Stimulated activated CD4-positive, alpha-beta T cell treated with anti-CD3 and anti-CD28 coated beads, TNF-alpha, amount 100 ng/mL, for 48 hours (primary cell): ENCODE data around the gene KLF14.
"Not testable (repeated sequence)": the region's sequence is repeated elsewhere in the genome, so short reads cannot be mapped to it uniquely, and the experiment has no call there.

ENCODE experiments used
- DNase-seq, 3 donors: peaks; one replicate each; pipeline ENCODE4 v3.0.0-alpha.2; 2020; ENCODE audit warnings: low read depth in 3 of 3

Gene KLF14

DNA sequence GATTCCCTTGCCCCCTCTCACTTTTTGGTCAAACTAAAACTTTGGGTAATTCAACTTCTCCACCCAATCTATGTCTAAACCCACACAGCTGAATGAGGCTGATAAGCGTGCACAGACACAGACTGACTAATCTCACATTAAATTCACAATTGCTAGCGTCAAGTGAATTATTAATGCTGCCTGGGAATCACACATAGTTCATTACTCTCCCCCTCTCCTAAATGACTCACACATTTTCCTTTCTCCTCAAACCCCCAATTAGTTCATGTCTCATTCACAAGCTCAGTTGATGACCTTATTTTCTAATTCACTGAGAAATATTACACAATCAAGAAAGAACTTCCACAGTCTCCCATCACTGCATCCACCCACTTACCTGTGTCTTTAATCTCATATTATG lies 14.5 kb downstream of the KLF14 start:
- DNase-seq: no peak

DNA sequence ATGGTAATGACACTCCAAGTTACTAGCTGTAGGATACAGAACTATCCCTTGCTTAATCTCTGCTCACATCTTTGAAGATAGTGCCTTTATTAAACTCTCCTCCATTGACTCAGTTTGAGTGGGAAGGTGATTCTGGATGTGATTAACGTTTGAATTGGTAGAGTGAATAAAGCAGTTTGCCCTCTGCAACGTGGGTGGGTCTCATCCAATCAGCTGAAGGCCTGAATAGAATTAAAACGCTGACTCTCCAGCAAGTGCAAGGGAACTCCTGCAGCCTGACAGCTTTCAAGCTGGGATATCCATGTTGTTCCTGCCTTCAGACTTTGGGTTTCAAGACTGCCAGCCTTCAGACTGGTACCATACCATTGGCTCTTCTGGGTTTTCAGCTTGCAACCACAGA lies 21.6 kb downstream of the KLF14 start:
- no peak for DNase-seq

DNA sequence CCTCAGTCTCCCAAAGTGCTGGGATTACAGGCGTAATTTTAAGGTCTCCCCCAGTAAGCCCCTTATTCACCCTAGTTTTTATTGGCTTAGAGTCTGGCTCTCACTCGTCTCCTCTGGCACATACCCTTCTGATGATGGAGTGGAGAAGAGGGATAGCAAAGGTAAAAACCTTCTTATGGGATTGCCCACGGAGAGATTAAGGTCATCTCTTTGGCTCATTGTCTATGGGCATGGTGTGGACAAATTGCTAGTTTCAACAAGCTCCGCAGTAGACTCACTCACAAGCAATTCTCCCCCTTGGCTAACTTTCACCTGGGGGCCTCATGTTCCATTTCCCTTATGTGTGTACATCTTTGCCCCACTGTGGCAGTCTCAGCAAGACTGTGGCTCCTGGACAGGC lies 25.2 kb downstream of the KLF14 start:
- no peak for DNase-seq

DNA sequence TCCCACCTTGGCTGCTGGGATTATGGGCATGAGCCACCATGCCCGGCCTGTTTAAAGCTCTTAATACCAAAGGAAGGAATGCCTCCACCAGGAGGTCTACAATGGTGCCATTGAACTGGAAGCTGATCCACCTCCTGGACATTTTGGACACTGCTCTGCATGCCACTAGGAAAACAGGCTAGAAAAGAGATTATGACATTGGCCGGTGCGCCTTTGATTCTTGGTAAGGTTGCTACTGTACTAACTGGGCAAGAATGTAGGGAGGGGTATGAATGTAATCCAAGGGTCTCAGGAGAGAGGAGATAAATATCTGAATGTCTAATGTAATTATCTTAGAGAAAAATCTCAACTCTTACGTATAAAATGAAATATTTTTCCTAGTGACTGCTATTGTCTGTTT lies 26.0 kb downstream of the KLF14 start:
- DNase-seq: no peak

DNA sequence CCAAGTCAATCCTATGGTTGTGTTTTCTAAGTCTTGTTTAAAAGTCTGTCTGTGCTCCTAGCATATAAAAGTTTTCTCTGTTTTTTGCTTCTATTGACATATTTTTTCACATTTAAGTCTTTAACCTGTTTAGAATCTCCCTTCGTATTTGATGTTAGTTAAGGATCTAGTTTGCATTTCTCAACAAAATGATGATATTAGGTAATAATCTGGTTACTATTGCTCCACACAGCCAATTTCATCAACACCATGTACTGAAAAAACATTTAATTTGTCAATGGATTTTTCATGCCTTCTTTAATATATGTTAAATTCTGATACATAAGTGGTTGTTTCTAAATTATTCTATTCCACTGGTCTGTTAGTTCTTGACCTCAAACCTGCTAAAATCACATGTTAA lies 30.2 kb downstream of the KLF14 start:
- DNase-seq: no peak

DNA sequence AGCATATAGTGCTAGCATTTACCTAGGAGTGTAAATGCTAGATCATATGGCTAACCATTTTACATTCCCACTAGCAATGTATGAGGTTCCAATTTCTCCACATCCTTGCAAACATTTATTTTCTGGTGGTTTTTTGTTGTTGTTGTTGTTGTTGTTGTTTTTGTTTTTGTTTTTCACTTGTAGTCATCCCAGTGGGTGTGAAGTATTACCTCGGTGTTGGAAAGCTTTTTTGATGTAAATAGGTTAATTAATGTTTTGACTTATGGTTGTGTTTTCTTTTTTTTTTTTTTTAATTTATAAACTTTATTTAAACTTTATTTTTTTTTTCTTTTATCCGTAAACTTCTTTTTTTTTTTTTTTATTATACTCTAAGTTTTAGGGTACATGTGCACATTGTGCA lies 32.4 kb downstream of the KLF14 start:
- DNase-seq: no peak

DNA sequence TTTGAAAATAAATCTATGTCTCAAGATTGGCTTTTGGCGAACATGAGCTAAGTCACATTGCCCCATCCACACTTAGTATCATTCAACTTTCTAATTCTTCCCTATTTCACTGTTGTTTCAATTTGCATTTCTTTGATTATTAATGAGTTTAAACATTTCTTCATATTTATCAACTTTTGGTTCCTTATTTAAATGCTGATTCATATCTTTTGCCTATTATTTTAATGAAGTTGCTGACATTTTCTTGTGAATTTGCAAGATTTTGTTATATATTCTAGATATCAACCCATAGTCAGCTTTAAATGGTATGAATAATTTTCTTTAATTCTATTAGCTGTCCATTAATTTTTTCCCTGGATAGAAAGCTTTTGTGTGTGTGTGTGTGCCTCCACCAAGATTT lies 33.2 kb downstream of the KLF14 start:
- DNase-seq: no peak

DNA sequence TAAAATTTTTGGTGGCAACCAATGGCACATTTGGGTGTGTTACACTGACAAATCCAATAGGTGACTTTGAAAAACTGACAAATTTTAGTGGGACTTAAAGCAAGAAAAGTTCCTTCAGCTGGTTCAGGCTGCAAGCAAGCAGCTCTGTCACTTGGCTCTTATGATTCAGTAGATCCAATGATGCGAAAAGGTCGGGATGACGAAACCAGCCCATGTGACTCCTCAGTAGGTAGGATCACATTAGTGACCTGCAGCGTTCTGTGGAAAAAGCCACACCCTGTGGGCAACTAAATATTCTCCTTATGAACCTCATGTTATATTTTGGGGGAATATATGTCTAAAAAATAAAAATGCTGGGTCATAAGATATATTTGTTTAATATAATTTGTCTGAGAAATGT lies 34.3 kb downstream of the KLF14 start:
- DNase-seq: no peak

DNA sequence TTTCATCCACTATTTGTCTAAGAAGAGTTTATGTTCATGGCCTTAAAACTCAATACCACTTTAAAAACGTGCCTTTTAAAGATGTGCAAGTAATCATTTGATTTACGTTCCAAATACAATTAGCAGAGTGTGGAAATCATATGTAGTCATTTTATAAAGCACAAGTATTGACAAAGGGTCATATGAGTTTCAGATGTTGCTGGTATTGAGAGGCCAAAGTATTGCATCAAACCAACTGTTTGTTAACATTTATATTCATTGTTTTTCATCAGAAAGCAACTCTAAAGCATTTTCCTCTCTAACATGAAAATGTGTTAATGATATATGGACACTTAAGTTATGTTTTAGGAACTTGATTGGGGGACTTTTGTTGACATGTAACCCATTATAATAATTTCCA lies 36.2 kb downstream of the KLF14 start:
- DNase-seq: no peak

DNA sequence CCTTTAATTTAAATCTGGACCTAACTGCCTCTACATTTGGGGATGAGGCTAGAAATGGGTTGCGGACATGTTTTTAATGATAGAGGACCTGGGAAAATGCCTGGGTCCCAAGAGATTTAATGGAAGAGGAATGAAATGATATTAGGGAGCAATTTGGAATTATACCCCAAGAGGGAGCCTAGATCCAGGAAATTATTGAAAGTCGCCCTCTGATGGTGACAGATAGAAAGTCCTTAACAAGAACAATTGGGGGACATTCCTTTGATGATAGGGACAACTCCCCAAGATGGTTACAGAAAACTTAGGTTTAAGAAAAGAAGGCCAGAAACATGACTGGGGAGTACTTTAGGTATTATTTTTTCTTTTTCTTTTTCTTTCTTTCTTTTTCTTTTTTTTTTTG lies 38.2 kb downstream of the KLF14 start:
- DNase-seq: no peak

DNA sequence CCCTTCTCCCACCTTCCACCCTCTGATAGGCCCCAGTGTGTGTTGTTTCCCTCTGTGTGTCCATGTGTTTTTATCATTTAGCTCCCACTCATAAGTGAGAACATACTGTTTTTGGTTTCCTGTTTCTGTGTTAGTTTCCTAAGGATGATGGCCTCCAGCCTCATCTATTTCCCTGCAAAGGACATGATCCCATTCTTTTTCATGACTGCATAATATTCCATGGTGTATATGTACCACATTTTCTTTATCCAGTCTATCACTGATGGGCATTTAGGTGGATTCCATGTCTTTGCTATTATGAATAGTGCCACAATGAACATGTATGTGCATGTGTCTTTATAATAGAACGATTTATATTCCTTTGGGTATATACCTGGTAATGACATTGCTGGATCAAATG lies 41.6 kb downstream of the KLF14 start:
- not testable (repeated sequence) for DNase-seq

DNA sequence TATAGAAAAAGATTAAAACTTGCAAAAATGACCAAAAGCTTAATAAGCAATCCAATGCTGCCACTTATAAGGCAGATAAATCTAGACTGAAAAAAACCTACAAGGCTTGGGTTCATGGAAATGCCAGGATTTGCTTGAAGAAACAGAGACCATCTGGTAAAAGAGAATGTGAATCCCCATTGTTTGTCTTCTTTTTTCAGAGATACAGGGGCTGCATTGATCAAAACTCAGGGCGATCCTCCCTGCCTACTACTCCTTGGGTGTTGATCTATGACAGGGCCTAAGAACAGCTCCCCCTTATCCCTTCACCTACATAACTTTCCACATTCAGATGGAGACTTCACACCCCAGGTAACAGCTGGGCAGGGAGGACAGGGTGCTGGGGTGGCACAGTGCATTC lies 44.3 kb downstream of the KLF14 start:
- DNase-seq: no peak

DNA sequence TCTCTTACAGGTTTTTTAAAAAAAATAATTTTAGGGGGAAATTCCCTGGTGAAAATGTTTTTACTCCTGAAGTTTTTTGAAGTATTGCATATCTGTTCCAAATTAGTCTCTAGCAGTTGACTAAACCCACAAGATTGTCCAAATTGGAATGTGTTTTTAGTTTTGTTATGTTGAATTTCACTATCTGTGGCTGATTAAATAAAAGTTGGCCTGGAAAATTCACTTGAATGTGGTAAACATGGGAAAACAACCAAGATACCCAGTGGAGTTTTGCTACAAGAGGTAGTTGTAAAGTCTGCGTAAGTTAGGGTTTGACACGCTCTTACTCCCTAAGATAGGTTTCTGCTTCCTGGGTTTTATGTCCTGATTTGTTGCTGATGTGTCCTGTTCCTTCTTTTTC lies 51.0 kb downstream of the KLF14 start:
- DNase-seq: no peak
